IMR-90 (cell line): ENCODE measurements around the gene CD44. TPM values are rescaled to one million over a fixed set of nuclear protein-coding genes. Genes with fewer than 3 reads are reported as not detected.

Experiments
- ATAC-seq: fragments of 200-7000 bp; cut with Tn5 transposase; 2 replicates; pipeline ENCODE4 v1.9.1; 2020; ENCODE audit warnings: low read depth, mild to moderate bottlenecking, moderate library complexity
- BruUV-seq: library from RNA; stranded (reverse); fragments of 400-500 nt; replicated peaks from 2 replicates; lab custom pipeline; 2021; lab: Mats Ljungman, UMichigan
- CTCF ChIA-PET: fragments of 300-600 bp; formaldehyde crosslinking; extraction: SDS; loops from one replicate; lab custom pipeline; 2021; ENCODE audit warnings: antibody characterized with exemption; lab: Yijun Ruan, JAX
- POLR2A ChIA-PET: fragments of 300-600 bp; sonication (Branson Sonifier 250); formaldehyde crosslinking; loops from one replicate; lab custom pipeline; 2022; ENCODE audit warnings: antibody characterized with exemption; ENCODE audit not compliant: unreplicated experiment; lab: Charles Lee
- DNase-seq: peaks from one replicate; pipeline ENCODE4 v3.0.0; 2013
- H2AFZ ChIP-seq: replicated peaks from 2 replicates; pipeline ENCODE3; 2013; ENCODE audit warnings: low read length, mild to moderate bottlenecking; ENCODE audit not compliant: poor library complexity
- H2AK5ac ChIP-seq: 2 replicates; pipeline ENCODE4 v1.6.1; 2013; ENCODE audit warnings: low read depth, low read length, inconsistent platforms
- H2AK9ac ChIP-seq: replicated peaks from 2 replicates; pipeline ENCODE3; 2013; ENCODE audit warnings: mild to moderate bottlenecking, low read depth, low read length, moderate library complexity; ENCODE audit not compliant: poor library complexity
- H2BK120ac ChIP-seq: 2 replicates; pipeline ENCODE4 v1.6.1; 2013; ENCODE audit warnings: low read depth, low read length, inconsistent platforms
- H2BK15ac ChIP-seq: 3 replicates; pipeline ENCODE4 v1.6.1; 2013; ENCODE audit warnings: low read depth, low read length, inconsistent platforms
- H2BK20ac ChIP-seq: 2 replicates; pipeline ENCODE4 v1.6.1; 2013; ENCODE audit warnings: low read depth, mild to moderate bottlenecking, inconsistent platforms, low read length, moderate library complexity
- H2BK5ac ChIP-seq: 2 replicates; pipeline ENCODE4 v1.6.1; 2013; ENCODE audit warnings: mild to moderate bottlenecking, low read depth, low read length, inconsistent platforms; ENCODE audit not compliant: poor library complexity, severe bottlenecking
- H3K14ac ChIP-seq: replicated peaks from 2 replicates; pipeline ENCODE4 v1.6.1; 2013; ENCODE audit warnings: low read depth, low read length, inconsistent platforms
- H3K18ac ChIP-seq: 2 replicates; pipeline ENCODE4 v1.6.1; 2013; ENCODE audit warnings: low read depth, low read length, control low read depth
- H3K23ac ChIP-seq: 2 replicates; pipeline ENCODE4 v1.6.1; 2013; ENCODE audit warnings: low read depth, low read length, inconsistent platforms
- H3K27ac ChIP-seq: 2 replicates; pipeline ENCODE4 v1.5.1; 2013; ENCODE audit warnings: mild to moderate bottlenecking, control low read depth, low read length; ENCODE audit not compliant: insufficient read depth
- H3K27me3 ChIP-seq: 2 replicates; pipeline ENCODE4 v1.6.1; 2013; ENCODE audit warnings: low read length; ENCODE audit not compliant: control insufficient read depth, insufficient read depth
- H3K36me3 ChIP-seq: 2 replicates; pipeline ENCODE4 v1.6.1; 2013; ENCODE audit warnings: low read length, mixed read lengths; ENCODE audit not compliant: control insufficient read depth, insufficient read depth
- H3K4ac ChIP-seq: 2 replicates; pipeline ENCODE4 v1.6.1; 2013; ENCODE audit warnings: low read depth, low read length, inconsistent platforms
- H3K4me1 ChIP-seq: 2 replicates; pipeline ENCODE4 v1.6.1; 2013; ENCODE audit warnings: low read length, mixed read lengths; ENCODE audit not compliant: control insufficient read depth, insufficient read depth
- H3K4me2 ChIP-seq: 2 replicates; pipeline ENCODE4 v1.6.1; 2013; ENCODE audit warnings: low read depth, mild to moderate bottlenecking, control low read depth, low read length, moderate library complexity
- H3K4me3 ChIP-seq: 2 replicates; pipeline ENCODE4 v1.5.1; 2013; ENCODE audit warnings: low read depth, mild to moderate bottlenecking, control low read depth, low read length, moderate library complexity; ENCODE audit not compliant: insufficient read depth
- H3K56ac ChIP-seq: 2 replicates; pipeline ENCODE4 v1.6.1; 2013; ENCODE audit warnings: low read length, inconsistent platforms; ENCODE audit not compliant: insufficient read depth; ENCODE audit errors: extremely low read depth
- H3K79me1 ChIP-seq, 2 experiments: 2 replicates each; pipeline ENCODE4 v1.6.1; 2013; ENCODE audit warnings: low read length in 2 of 2, inconsistent platforms in 1 of 2, low read depth in 1 of 2
- H3K9ac ChIP-seq: 2 replicates; pipeline ENCODE4 v1.6.1; 2013; ENCODE audit warnings: low read depth, low read length, control low read depth
- H3K9me1 ChIP-seq: 2 replicates; pipeline ENCODE4 v1.6.1; 2013; ENCODE audit warnings: low read length, inconsistent platforms; ENCODE audit not compliant: insufficient read depth
- H3K9me3 ChIP-seq: 2 replicates; pipeline ENCODE4 v1.6.1; 2013; ENCODE audit warnings: low read length; ENCODE audit not compliant: control insufficient read depth, insufficient read depth
- H4K20me1 ChIP-seq: 2 replicates; pipeline ENCODE4 v1.6.1; 2013; ENCODE audit warnings: low read length, inconsistent platforms; ENCODE audit not compliant: insufficient read depth
- H4K5ac ChIP-seq: 2 replicates; pipeline ENCODE4 v1.6.1; 2013; ENCODE audit warnings: mild to moderate bottlenecking, low read depth, low read length, control low read depth
- H4K8ac ChIP-seq, 2 experiments: 2 replicates each; pipeline ENCODE4 v1.6.1; 2013; ENCODE audit warnings: low read depth in 2 of 2, low read length in 2 of 2, control low read depth in 1 of 2, inconsistent platforms in 1 of 2
- H4K91ac ChIP-seq: 2 replicates; pipeline ENCODE4 v1.6.1; 2013; ENCODE audit warnings: low read depth, low read length, inconsistent platforms; ENCODE audit not compliant: insufficient read depth
- WGBS, 2 experiments: methylation state at CpG; one replicate each; pipeline versions ENCODE4 v1.1.5 to v1.1.7; 2013; ENCODE audit warnings: missing lambda C conversion rate in 2 of 2; ENCODE audit not compliant: insufficient read length in 1 of 2; ENCODE audit errors: extremely low coverage in 2 of 2; 5-methylcytosine and 5-hydroxymethylcytosine counted together
- dilution Hi-C: fragments of 300-500 bp; cut with HindIII; formaldehyde crosslinking; loops from one replicate; pipeline ENCODE4 v1.14.3; 2018; ENCODE audit warnings: low sequenced_read_pairs; ENCODE audit not compliant: unreplicated experiment
- in situ Hi-C: fragments of 300-500 bp; cut with MboI; formaldehyde crosslinking; loops from 3 replicates; pipeline ENCODE4 v1.14.3; 2019; ENCODE audit warnings: low sequenced_read_pairs, inconsistent platforms, mixed read lengths
- intact Hi-C: fragments of 100-400 bp; cut with micrococcal nuclease; formaldehyde crosslinking; loops from 2 replicates; pipeline ENCODE4 v1.10.0; 2022
- polyA plus RNA-seq, 3 experiments: library from polyadenylated mRNA; depleted of rRNA; stranded (reverse); fragments of >200 nt; gene quantifications; 2 replicates each; pipeline ENCODE4 v1.2.3, GENCODE V29; 2012; ENCODE audit warnings: low replicate concordance in 1 of 3
- total RNA-seq: library from RNA; depleted of rRNA; stranded (reverse); fragments of >200 nt; gene quantifications from 2 replicates; pipeline ENCODE4 v1.2.3, GENCODE V29; 2012
- TF ChIP-seq, protein P1 (sequence below): fragments of 150-350 bp; IDR thresholded peaks from 2 replicates; pipeline ENCODE4 v1.6.1; 2017; ENCODE audit warnings: mild to moderate bottlenecking, antibody characterized with exemption, low read length, low read depth

The CD44 gene
- total and polyA plus RNA-seq, 2 of the 4 experiments (the other 2 are of a cell fraction) = 357 to 947 TPM

DNA sequence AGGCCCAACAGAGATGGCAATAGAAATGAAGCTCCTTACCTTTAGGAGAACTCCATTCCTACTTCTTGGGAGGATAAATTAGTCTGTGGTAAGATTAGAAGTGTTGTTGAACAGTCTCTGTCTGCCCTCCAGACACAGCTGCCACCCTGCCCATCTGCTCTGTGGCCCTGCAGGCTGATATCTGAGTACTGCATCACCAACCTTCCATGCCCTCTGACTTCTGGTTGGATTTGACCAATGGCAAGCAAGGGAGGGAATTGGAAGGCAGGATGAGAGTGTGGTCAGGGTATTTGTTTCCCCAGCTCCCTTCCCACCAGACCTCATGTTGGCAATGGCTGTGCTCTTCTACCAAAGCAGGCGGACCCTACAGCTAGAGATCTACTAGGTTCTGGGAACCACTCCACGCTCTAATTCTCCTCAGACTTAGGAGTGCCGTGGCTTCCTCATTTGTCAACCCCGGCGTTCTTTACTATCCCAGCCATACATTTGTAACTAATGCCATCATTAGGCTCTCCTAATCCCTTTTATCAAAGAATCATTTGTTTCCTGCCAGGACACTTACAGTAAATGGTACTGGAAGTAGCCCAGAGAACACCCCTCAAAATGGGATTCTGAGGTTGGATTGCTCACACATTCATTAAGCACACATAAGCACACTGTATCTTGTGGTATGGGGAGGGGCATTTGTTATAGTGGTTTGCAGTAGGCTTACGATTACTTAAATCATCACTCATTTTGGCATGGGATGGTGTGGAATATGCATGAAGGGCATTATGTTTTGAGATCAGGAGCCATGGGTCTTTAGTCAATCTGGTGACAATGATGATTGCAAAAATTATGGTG lies 35.4 kb upstream of the CD44 start:
- Histone ChIP-seq H4K20me1 (no peaks in the 10 kb centered on the region), H3K4me1 (peaks cover 8% of the 10 kb centered on the region), H3K36me3 (no peaks in the 10 kb centered on the region), H4K5ac (no peak overlapping the region), H2AK5ac (peak overlapping the region; percentile 44; the same call in 1 of the 2 replicates), H2AFZ (no peak overlapping the region), H4K8ac (no peak overlapping the region), H3K9me1 (peaks cover 7% of the 10 kb centered on the region), H3K27me3 (no peaks in the 10 kb centered on the region), H3K4me3 (no peak overlapping the region), H3K79me1 (peaks cover 0 to 5% of the 10 kb centered on the region in 2 experiments; a peak in 2 of 4 replicates), H2BK15ac (no peak overlapping the region), H2BK120ac (no peak overlapping the region), H4K91ac (no peak overlapping the region), H3K23ac (no peak overlapping the region), H3K4ac (no peak overlapping the region), H3K56ac (no peak overlapping the region), H3K18ac (no peak overlapping the region), H3K9me3 (no peaks in the 10 kb centered on the region), H3K9ac (no peak overlapping the region), H3K14ac (0 out of 2 replicates have a peak overlapping the region, but pooled peaks have one; percentile 16), H3K27ac (no peak overlapping the region), H3K4me2 (no peak overlapping the region), H2BK20ac (no peak overlapping the region), H2BK5ac (no peak overlapping the region), H2AK9ac (no peak overlapping the region)
- in situ Hi-C loops (no loop called here), dilution Hi-C loops (no loop called here), intact Hi-C loops (no loop called here)
- CTCF ChIA-PET = no interaction called here
- POLR2A ChIA-PET = no interaction called here
- DNase-seq = peak; percentile 27
- no TSS peak for BruUV-seq
- ATAC-seq = no peak
- TF ChIP-seq, protein P1, sequence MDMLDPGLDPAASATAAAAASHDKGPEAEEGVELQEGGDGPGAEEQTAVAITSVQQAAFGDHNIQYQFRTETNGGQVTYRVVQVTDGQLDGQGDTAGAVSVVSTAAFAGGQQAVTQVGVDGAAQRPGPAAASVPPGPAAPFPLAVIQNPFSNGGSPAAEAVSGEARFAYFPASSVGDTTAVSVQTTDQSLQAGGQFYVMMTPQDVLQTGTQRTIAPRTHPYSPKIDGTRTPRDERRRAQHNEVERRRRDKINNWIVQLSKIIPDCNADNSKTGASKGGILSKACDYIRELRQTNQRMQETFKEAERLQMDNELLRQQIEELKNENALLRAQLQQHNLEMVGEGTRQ = no peak
- 94% methylated on average over 2 of the region's 6 CpGs; no CpG with 5 or more reads in 1 of the 2 experiments for WGBS, 2 experiments
